Mesendoderm (in vitro differentiated cells): ENCODE data around the gene TCERG1L.

Source experiments
- DNase-seq: peaks from one replicate; pipeline ENCODE4 v3.0.0; 2013
- H2AK5ac ChIP-seq: 2 replicates; pipeline ENCODE4 v1.6.1; 2013; ENCODE audit warnings: low read length, inconsistent platforms
- H2BK120ac ChIP-seq: 2 replicates; pipeline ENCODE4 v1.6.1; 2013; ENCODE audit warnings: low read depth, mild to moderate bottlenecking, low read length, moderate library complexity, mixed read lengths
- H2BK15ac ChIP-seq: replicated peaks from 2 replicates; pipeline ENCODE4 v1.6.1; 2013; ENCODE audit warnings: low read depth, mild to moderate bottlenecking, moderate library complexity
- H2BK5ac ChIP-seq: 2 replicates; pipeline ENCODE4 v1.6.1; 2013; ENCODE audit warnings: low read length, inconsistent platforms
- H3K18ac ChIP-seq: 2 replicates; pipeline ENCODE4 v1.6.1; 2013; ENCODE audit warnings: mild to moderate bottlenecking, low read length, mixed read lengths
- H3K23ac ChIP-seq: one replicate; pipeline ENCODE4 v1.6.1; 2013; ENCODE audit warnings: low read length
- H3K27ac ChIP-seq: 2 replicates; pipeline ENCODE4 v1.5.1; 2013; ENCODE audit warnings: low read depth, mild to moderate bottlenecking, inconsistent platforms, low read length, moderate library complexity
- H3K27me3 ChIP-seq: 2 replicates; pipeline ENCODE4 v1.6.1; 2013; ENCODE audit warnings: low read length, control low read depth, mild to moderate bottlenecking, inconsistent platforms; ENCODE audit not compliant: insufficient read depth, poor library complexity
- H3K36me3 ChIP-seq: 2 replicates; pipeline ENCODE4 v1.6.1; 2013; ENCODE audit warnings: low read length, inconsistent platforms; ENCODE audit not compliant: control insufficient read depth, insufficient read depth
- H3K4ac ChIP-seq: one replicate; pipeline ENCODE4 v1.6.1; 2013; ENCODE audit warnings: low read depth, mild to moderate bottlenecking, low read length, moderate library complexity
- H3K4me1 ChIP-seq: 2 replicates; pipeline ENCODE4 v1.6.1; 2013; ENCODE audit warnings: low read depth, low read length, inconsistent platforms; ENCODE audit not compliant: control insufficient read depth
- H3K4me2 ChIP-seq: 2 replicates; pipeline ENCODE4 v1.6.1; 2013; ENCODE audit warnings: low read length
- H3K4me3 ChIP-seq: 2 replicates; pipeline ENCODE4 v1.5.1; 2013; ENCODE audit warnings: mild to moderate bottlenecking, low read length
- H3K56ac ChIP-seq: one replicate; pipeline ENCODE4 v1.6.1; 2013; ENCODE audit warnings: low read length
- H3K79me1 ChIP-seq: 2 replicates; pipeline ENCODE4 v1.6.1; 2013; ENCODE audit warnings: low read length, inconsistent platforms
- H3K79me2 ChIP-seq: 2 replicates; pipeline ENCODE4 v1.6.1; 2013; ENCODE audit warnings: mild to moderate bottlenecking, low read length; ENCODE audit not compliant: control insufficient read depth, insufficient read depth
- H3K9ac ChIP-seq: 2 replicates; pipeline ENCODE4 v1.6.1; 2013; ENCODE audit warnings: low read length, inconsistent platforms
- H4K5ac ChIP-seq: one replicate; pipeline ENCODE4 v1.6.1; 2013; ENCODE audit warnings: low read length
- H4K8ac ChIP-seq: one replicate; pipeline ENCODE4 v1.6.1; 2013; ENCODE audit warnings: low read depth, mild to moderate bottlenecking, control low read depth, low read length, moderate library complexity
- WGBS: extraction: QIAGEN DNeasy Blood & Tissue Kit; methylation state at CpG from one replicate; pipeline ENCODE4 v1.1.7; 2013; ENCODE audit warnings: low lambda C conversion rate, missing lambda C conversion rate; ENCODE audit not compliant: insufficient coverage; ENCODE audit errors: extremely low coverage; 5-methylcytosine and 5-hydroxymethylcytosine counted together

The TCERG1L gene

DNA sequence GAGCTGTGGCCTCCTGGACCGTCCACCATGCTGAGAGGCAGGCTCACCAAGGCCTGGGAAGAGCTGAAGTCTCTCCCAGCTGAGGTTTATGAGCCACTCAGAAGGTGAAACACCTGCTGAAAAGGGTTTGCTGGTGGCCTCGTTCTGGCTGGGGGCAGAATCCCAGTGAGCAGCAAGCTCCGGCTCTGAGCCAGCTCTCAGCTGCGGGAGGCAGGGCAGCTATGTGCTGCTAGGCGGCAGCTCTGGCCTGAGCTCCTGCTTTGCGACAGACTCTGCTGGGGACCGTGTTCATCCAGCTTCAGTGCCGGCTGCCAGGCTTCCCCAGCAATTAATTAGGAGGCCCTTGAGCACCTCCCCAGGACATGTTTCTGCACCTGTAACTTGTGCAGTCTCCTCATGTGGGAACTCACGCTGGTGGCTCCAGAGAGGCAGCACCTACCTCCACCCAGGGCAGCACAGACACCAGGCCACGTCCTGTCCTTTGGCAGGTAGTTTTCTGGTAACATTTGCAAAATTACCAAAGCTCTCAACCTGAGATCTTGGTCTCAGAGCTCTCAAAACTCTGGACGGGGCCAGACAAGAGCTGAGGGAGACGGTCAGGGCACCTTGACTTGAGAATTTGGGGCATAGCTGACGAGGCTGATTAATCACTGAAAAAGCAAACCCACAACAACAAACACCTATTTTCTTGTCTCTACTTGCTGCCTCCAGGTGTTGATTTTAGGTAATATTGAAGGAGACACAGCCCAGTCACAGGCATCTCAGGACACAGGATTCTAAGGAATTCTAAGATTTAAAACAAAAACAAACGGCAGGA, 185.0 kb downstream of the TCERG1L start:
- H2BK15ac ChIP-seq, result no peak overlapping the region
- H2BK5ac ChIP-seq, result no peak overlapping the region
- no peak overlapping the region for H3K23ac ChIP-seq
- WGBS, result no CpG with 5 or more reads among the region's 14 CpGs
- H3K4me3 ChIP-seq, result no peak overlapping the region
- no peaks in the 10 kb centered on the region for H3K27me3 ChIP-seq
- H3K18ac ChIP-seq, result peak overlapping the region; percentile 23
- peak; percentile 37 for DNase-seq
- H3K4me1 ChIP-seq, result no peaks in the 10 kb centered on the region
- no peak overlapping the region for H4K8ac ChIP-seq
- H3K4me2 ChIP-seq, result no peak overlapping the region
- H3K36me3 ChIP-seq, result no peaks in the 10 kb centered on the region
- H3K79me2 ChIP-seq, result no peaks in the 10 kb centered on the region
- no peak overlapping the region for H2BK120ac ChIP-seq
- no peak overlapping the region for H3K9ac ChIP-seq
- no peak overlapping the region for H2AK5ac ChIP-seq
- H3K56ac ChIP-seq, result peak overlapping the region; percentile 27
- H3K27ac ChIP-seq, result peak overlapping the region; percentile 17
- H3K79me1 ChIP-seq, result no peaks in the 10 kb centered on the region
- H4K5ac ChIP-seq, result no peak overlapping the region
- H3K4ac ChIP-seq, result no peak overlapping the region

DNA sequence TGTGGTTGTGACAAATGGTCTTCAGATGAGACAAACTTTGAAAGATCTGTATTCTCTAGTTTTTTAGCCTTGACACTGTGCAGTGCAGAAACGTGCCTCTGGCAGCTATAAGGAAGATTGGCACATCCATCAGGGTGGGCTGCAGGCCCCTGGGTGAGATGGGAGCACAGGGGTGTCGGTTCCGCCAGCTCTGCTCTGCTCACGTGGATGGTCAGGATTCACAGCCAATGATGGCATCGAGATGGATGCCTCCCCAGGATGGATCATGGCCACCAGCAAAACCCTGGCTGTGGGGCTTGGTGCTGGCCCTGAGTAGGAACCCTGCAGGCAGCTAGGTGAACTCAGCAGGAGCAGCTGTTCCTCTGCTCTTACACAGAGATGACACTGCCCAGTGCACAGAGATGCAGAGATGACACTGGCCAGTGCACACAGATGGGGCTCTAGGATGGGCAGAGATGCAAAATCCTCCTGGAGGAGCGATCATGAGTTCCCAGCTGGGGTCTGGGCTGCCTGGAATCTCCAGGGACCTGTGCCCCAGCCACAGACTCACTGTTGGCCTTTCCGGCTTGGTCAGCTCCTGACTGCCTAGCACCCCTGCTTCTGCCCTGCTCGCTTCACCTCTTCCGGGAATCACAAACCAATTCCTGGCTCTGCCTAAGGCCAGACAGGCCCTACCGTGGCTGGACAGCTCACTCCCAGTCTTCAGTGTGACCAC, 185.9 kb downstream of the TCERG1L start:
- no peak overlapping the region for H3K56ac ChIP-seq
- H3K4ac ChIP-seq, result no peak overlapping the region
- no peaks in the 10 kb centered on the region for H3K27me3 ChIP-seq
- H3K4me3 ChIP-seq, result no peak overlapping the region
- no peak overlapping the region for H3K9ac ChIP-seq
- H3K4me2 ChIP-seq, result no peak overlapping the region
- no peak overlapping the region for H4K5ac ChIP-seq
- no peaks in the 10 kb centered on the region for H3K79me1 ChIP-seq
- no peak overlapping the region for H2AK5ac ChIP-seq
- H3K4me1 ChIP-seq, result no peaks in the 10 kb centered on the region
- no peaks in the 10 kb centered on the region for H3K36me3 ChIP-seq
- H3K23ac ChIP-seq, result no peak overlapping the region
- no peak overlapping the region for H2BK120ac ChIP-seq
- H3K18ac ChIP-seq, result no peak overlapping the region
- H2BK15ac ChIP-seq, result no peak overlapping the region
- H2BK5ac ChIP-seq, result no peak overlapping the region
- no peak for DNase-seq
- H3K27ac ChIP-seq, result no peak overlapping the region
- H4K8ac ChIP-seq, result no peak overlapping the region
- no CpG with 5 or more reads among the region's 10 CpGs for WGBS
- H3K79me2 ChIP-seq, result no peaks in the 10 kb centered on the region

DNA sequence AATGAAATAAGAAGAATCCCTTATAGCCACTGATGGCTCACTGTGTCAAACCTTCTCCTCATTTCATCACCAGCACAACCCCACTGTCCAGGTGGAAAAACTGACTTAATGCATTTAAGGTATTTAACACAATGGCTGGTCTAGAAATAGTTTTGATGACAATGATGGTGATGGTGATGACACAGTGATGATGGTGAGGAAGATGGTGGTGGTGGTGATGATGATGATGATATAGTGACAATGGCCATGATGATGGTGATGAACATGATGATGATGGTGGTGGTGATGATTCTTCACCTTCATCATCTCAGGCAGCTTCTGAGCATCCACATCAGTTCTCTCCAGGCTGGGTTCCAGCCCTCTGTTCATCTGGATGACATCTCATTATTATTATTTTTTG, 186.6 kb downstream of the TCERG1L start:
- Histone ChIP-seq H2AK5ac (no peak overlapping the region), H3K4ac (no peak overlapping the region), H2BK120ac (no peak overlapping the region), H3K4me2 (no peak overlapping the region), H4K5ac (no peak overlapping the region), H3K36me3 (no peaks in the 10 kb centered on the region), H3K23ac (no peak overlapping the region), H2BK5ac (no peak overlapping the region), H3K56ac (no peak overlapping the region), H3K27me3 (no peaks in the 10 kb centered on the region), H3K4me1 (no peaks in the 10 kb centered on the region), H3K4me3 (no peak overlapping the region), H3K18ac (no peak overlapping the region), H3K9ac (no peak overlapping the region), H2BK15ac (no peak overlapping the region), H3K79me2 (no peaks in the 10 kb centered on the region), H3K27ac (no peak overlapping the region), H3K79me1 (no peaks in the 10 kb centered on the region), H4K8ac (no peak overlapping the region)
- DNase-seq, result no peak

DNA sequence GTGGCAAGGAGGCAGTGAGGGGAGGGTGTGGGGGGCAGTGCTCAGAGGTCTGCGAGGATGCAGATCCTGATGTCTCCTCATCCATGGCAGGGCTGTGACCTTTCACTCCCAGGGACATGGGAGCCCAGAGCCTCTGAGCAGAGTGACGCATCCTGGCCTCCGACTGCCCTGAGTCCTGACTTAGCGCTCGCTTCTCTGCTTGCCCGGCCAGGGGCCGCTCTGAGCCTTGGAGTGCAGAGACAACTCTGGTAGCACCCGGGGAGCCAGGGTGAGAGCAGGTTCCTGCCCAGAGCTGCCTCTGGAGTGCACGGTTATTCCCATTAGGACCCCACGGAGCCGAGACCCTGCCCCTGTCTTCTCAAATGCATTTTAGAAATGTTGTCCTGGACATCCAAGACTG, 188.0 kb downstream of the TCERG1L start:
- Histone ChIP-seq H2BK5ac (no peak overlapping the region), H3K4ac (no peak overlapping the region), H2BK15ac (no peak overlapping the region), H3K79me2 (no peaks in the 10 kb centered on the region), H3K27ac (no peak overlapping the region), H4K5ac (no peak overlapping the region), H3K27me3 (no peaks in the 10 kb centered on the region), H2AK5ac (no peak overlapping the region), H3K36me3 (no peaks in the 10 kb centered on the region), H3K18ac (no peak overlapping the region), H2BK120ac (no peak overlapping the region), H3K9ac (no peak overlapping the region), H3K79me1 (no peaks in the 10 kb centered on the region), H3K56ac (no peak overlapping the region), H3K4me3 (no peak overlapping the region), H3K23ac (no peak overlapping the region), H3K4me2 (no peak overlapping the region), H4K8ac (no peak overlapping the region), H3K4me1 (no peaks in the 10 kb centered on the region)
- no CpG with 5 or more reads among the region's 11 CpGs for WGBS
- DNase-seq, result no peak

DNA sequence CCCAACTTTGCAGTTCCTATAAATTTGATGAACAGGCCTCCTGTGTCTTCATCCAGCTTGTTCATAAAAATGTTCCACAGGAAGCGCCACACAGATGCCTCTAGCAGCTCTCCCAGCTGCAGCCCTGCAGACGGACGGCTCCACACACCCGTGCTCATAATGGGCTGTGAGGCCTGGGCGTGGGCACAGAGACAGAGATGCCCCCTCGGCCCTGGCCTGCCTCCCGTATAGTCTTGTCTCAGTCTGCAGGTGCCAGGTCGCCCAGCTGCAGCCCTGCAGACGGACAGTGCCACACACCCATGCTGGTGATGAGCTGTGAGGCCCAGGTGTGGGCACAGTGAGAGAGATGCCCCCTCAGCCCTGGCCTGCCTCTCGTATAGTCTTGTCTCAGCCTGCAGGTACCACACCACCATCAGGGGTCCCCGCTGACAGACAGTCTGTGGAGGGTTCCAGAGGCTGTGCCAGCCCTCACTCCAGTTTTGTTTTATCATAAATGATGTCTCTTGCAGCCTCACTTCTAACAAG, 189.9 kb downstream of the TCERG1L start:
- no peaks in the 10 kb centered on the region for H3K27me3 ChIP-seq
- DNase-seq, result no peak
- no peak overlapping the region for H3K4me2 ChIP-seq
- no peaks in the 10 kb centered on the region for H3K79me2 ChIP-seq
- H4K5ac ChIP-seq, result no peak overlapping the region
- H2AK5ac ChIP-seq, result no peak overlapping the region
- no peak overlapping the region for H3K27ac ChIP-seq
- no peak overlapping the region for H3K56ac ChIP-seq
- no peak overlapping the region for H3K18ac ChIP-seq
- no CpG with 5 or more reads among the region's 11 CpGs for WGBS
- H2BK5ac ChIP-seq, result no peak overlapping the region
- no peak overlapping the region for H2BK15ac ChIP-seq
- no peak overlapping the region for H3K4me3 ChIP-seq
- H3K23ac ChIP-seq, result no peak overlapping the region
- H3K79me1 ChIP-seq, result no peaks in the 10 kb centered on the region
- H2BK120ac ChIP-seq, result no peak overlapping the region
- H3K36me3 ChIP-seq, result no peaks in the 10 kb centered on the region
- H3K4ac ChIP-seq, result no peak overlapping the region
- H3K4me1 ChIP-seq, result no peaks in the 10 kb centered on the region
- no peak overlapping the region for H3K9ac ChIP-seq
- H4K8ac ChIP-seq, result no peak overlapping the region
